Mononuclear cell (primary cell): ENCODE data around the gene CST5. TPM values are rescaled to one million over a fixed set of nuclear protein-coding genes. Genes with fewer than 3 reads are reported as not detected.
"Not testable (repeated sequence)": the region's sequence is repeated elsewhere in the genome, so short reads cannot be mapped to it uniquely, and the experiment has no call there.

Source experiments
- H3K27me3 ChIP-seq: 2 replicates; pipeline ENCODE4 v1.6.0; 2011; ENCODE audit warnings: low read length, control low read depth; ENCODE audit not compliant: insufficient read depth
- H3K4me1 ChIP-seq: 2 replicates; pipeline ENCODE4 v1.5.1; 2011; ENCODE audit warnings: mild to moderate bottlenecking, low read length, control low read depth; ENCODE audit not compliant: insufficient read depth
- H3K4me3 ChIP-seq: 2 replicates; pipeline ENCODE4 v1.5.1; 2011; ENCODE audit warnings: mild to moderate bottlenecking, low read length, moderate library complexity
- H3K9me3 ChIP-seq: 2 replicates; pipeline ENCODE4 v1.5.1; 2011; ENCODE audit warnings: low read depth, mild to moderate bottlenecking, control low read depth, low read length
- total RNA-seq: library from RNA; depleted of rRNA; stranded (reverse); fragments of >200 nt; gene quantifications from one replicate; pipeline ENCODE4 v1.2.3, GENCODE V29; 2012

Gene CST5
- total RNA-seq, 1 donor = not detected

- no peaks in the 10 kb centered on the region for H3K9me3 ChIP-seq
- no peaks in the 10 kb centered on the region for H3K27me3 ChIP-seq
- H3K4me3 ChIP-seq = no peak overlapping the region
- H3K4me1 ChIP-seq = peaks cover 7% of the 10 kb centered on the region
These were observed 36.3 kb upstream of the CST5 start for GRCh38 chr20:23915844-23916243.

GRCh38 chr20:23914469-23914868, 34.9 kb upstream of the CST5 start:
- H3K27me3 ChIP-seq, H3K4me1 ChIP-seq, H3K9me3 ChIP-seq, H3K4me3 ChIP-seq: not testable (repeated sequence)

GRCh38 chr20:23910210-23910609, 30.7 kb upstream of the CST5 start:
- no peaks in the 10 kb centered on the region for H3K4me1 ChIP-seq
- H3K9me3 ChIP-seq = peaks cover 9% of the 10 kb centered on the region
- no peaks in the 10 kb centered on the region for H3K27me3 ChIP-seq
- H3K4me3 ChIP-seq = no peak overlapping the region

- Histone ChIP-seq H3K9me3 (peaks cover 9% of the 10 kb centered on the region), H3K4me1 (no peaks in the 10 kb centered on the region), H3K4me3 (no peak overlapping the region), H3K27me3 (no peaks in the 10 kb centered on the region)
These were observed 29.8 kb upstream of the CST5 start for GRCh38 chr20:23909390-23909789.

- H3K27me3 ChIP-seq = no peaks in the 10 kb centered on the region
- no peaks in the 10 kb centered on the region for H3K4me1 ChIP-seq
- H3K9me3 ChIP-seq = peaks cover 9% of the 10 kb centered on the region
- no peak overlapping the region for H3K4me3 ChIP-seq
These were observed 28.0 kb upstream of the CST5 start for GRCh38 chr20:23907579-23907978.

- H3K4me1 ChIP-seq, H3K9me3 ChIP-seq, H3K27me3 ChIP-seq, H3K4me3 ChIP-seq: not testable (repeated sequence)
These were observed 22.8 kb upstream of the CST5 start for GRCh38 chr20:23902396-23902795.

- H3K27me3 ChIP-seq, H3K4me3 ChIP-seq, H3K4me1 ChIP-seq, H3K9me3 ChIP-seq: not testable (repeated sequence)
These were observed 11.3 kb upstream of the CST5 start for GRCh38 chr20:23890867-23891266.

- Histone ChIP-seq H3K9me3 (no peaks in the 10 kb centered on the region), H3K4me1 (no peaks in the 10 kb centered on the region), H3K27me3 (no peaks in the 10 kb centered on the region), H3K4me3 (no peak overlapping the region)
These were observed 10.2 kb upstream of the CST5 start for GRCh38 chr20:23889775-23890187.

- H3K27me3 ChIP-seq = no peaks in the 10 kb centered on the region
- H3K9me3 ChIP-seq = no peaks in the 10 kb centered on the region
- no peaks in the 10 kb centered on the region for H3K4me1 ChIP-seq
- H3K4me3 ChIP-seq = no peak overlapping the region
These were observed 8.3 kb upstream of the CST5 start for GRCh38 chr20:23887856-23888255.

- Histone ChIP-seq H3K27me3 (no peaks in the 10 kb centered on the region), H3K4me1 (no peaks in the 10 kb centered on the region), H3K9me3 (no peaks in the 10 kb centered on the region), H3K4me3 (no peak overlapping the region)
These were observed 5.2 kb upstream of the CST5 start for GRCh38 chr20:23884771-23885162.

GRCh38 chr20:23884136-23884770, 4.7 kb upstream of the CST5 start:
- Histone ChIP-seq H3K9me3 (no peaks in the 10 kb centered on the region), H3K4me3 (no peak overlapping the region), H3K27me3 (no peaks in the 10 kb centered on the region), H3K4me1 (no peaks in the 10 kb centered on the region)

GRCh38 chr20:23881371-23881770, 1.8 kb upstream of the CST5 start:
- no peaks in the 10 kb centered on the region for H3K27me3 ChIP-seq
- H3K9me3 ChIP-seq = no peaks in the 10 kb centered on the region
- H3K4me3 ChIP-seq = no peak overlapping the region
- H3K4me1 ChIP-seq = no peaks in the 10 kb centered on the region

- no peaks in the 10 kb centered on the region for H3K27me3 ChIP-seq
- H3K4me1 ChIP-seq = no peaks in the 10 kb centered on the region
- H3K9me3 ChIP-seq = no peaks in the 10 kb centered on the region
- no peak overlapping the region for H3K4me3 ChIP-seq
These were observed 869 bp upstream of the CST5 start for GRCh38 chr20:23880417-23880816.

GRCh38 chr20:23879811-23880374, 345 bp upstream of the CST5 start:
- Histone ChIP-seq H3K4me1 (no peaks in the 10 kb centered on the region), H3K9me3 (no peaks in the 10 kb centered on the region), H3K4me3 (no peak overlapping the region), H3K27me3 (no peaks in the 10 kb centered on the region)

GRCh38 chr20:23878787-23879186, 761 bp downstream of the CST5 start:
- Histone ChIP-seq H3K27me3 (no peaks in the 10 kb centered on the region), H3K4me3 (no peak overlapping the region), H3K4me1 (no peaks in the 10 kb centered on the region), H3K9me3 (no peaks in the 10 kb centered on the region)

GRCh38 chr20:23878016-23878542, 1.5 kb downstream of the CST5 start:
- not testable (repeated sequence) for H3K4me3 ChIP-seq, H3K4me1 ChIP-seq, H3K27me3 ChIP-seq, H3K9me3 ChIP-seq
